Stimulated activated CD8-positive, alpha-beta memory T cell treated with anti-CD3 and anti-CD28 coated beads, Interleukin-2, amount 100 ng/mL, for 1 hour (primary cell): ENCODE measurements around the gene EPN3.

ENCODE experiments used
- DNase-seq, 2 donors: peaks; one replicate each; pipeline ENCODE4 v3.0.0-alpha.2; 2020; ENCODE audit warnings: low read depth in 2 of 2

Gene EPN3

GRCh38 chr17:50570032-50570431 is 37.5 kb downstream of the EPN3 start:
- no peak for DNase-seq

DNA sequence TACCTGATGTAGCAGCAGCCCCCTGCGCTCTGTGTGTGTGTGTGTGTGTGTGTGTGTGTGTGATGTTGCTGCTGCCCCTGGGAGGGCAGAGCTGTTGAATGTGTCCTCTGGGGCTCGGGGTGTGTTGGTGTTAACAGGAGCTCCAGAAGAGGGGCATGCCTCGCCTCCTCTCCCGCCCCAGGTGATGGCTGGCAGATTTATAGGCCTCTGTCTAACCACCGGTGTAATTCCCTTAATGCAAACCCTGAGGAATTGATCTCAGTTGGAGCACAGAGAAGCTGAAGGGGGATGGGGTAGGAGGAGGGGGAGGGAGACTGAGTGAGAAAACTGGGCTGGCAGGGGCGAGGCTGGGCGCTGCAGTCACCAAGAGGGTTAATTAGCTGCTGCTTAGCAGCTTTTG is 38.0 kb downstream of the EPN3 start:
- DNase-seq: no peak

DNA sequence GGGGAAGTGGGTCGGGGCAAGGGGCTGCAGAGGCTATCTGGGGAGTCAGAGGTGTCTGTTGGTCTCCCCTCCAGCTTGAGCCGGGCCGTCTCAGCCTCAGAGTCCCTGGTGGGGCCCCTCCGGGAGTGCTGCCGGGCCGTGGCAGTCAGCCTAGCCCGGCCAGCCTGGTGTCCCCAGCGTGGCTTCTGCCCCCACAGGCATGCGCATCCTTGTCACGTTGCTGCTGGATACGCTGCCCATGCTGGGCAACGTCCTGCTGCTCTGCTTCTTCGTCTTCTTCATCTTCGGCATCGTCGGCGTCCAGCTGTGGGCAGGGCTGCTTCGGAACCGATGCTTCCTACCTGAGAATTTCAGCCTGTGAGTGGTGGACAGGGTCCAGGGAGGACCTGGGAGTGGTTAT is 39.1 kb downstream of the EPN3 start:
- no peak for DNase-seq

DNA sequence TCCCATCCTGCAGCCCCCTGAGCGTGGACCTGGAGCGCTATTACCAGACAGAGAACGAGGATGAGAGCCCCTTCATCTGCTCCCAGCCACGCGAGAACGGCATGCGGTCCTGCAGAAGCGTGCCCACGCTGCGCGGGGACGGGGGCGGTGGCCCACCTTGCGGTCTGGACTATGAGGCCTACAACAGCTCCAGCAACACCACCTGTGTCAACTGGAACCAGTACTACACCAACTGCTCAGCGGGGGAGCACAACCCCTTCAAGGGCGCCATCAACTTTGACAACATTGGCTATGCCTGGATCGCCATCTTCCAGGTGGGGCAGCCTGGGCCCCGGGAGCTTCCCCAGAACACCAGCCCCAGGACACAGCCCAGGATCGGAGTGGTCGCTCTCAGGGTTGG is 40.0 kb downstream of the EPN3 start:
- no peak for DNase-seq

DNA sequence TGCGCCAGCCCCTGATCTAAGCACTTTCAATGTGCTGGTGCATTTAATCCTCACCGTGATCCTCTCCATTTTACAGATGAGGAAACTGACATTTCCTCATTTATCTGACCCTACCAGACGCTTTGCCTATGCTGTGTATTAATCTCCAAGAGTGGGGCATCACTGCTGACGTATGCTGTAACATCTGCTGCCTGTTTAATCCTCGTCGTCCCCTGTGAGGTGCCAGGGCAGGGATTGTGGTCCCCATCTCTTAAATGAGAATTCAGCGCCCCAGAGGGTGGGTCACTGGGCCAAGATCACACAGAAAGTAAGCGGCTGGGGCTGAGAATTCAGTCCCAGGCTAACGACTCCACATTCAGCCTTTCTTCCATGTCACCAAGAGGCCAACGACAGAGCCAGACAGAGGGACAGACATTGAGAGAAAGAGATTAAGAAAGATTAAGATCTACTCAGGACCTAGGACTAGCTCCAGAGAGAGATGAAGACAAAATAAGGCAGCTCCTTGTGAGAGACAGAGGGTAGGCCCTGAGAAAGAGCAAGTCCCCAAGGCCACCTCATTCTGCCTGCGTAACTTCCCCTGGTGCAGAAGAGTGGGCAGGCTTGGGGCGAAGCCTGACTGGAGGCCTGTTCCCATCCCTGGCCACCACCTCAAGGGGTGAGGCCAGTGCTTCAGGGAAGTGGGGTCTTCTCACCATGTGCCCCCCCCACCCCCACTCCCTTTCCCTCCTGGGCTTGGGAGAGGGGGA is 41.5 kb downstream of the EPN3 start:
- DNase-seq: no peak

GRCh38 chr17:50575581-50576210 is 43.2 kb downstream of the EPN3 start:
- DNase-seq: no peak

GRCh38 chr17:50576864-50577263 is 44.3 kb downstream of the EPN3 start:
- no peak for DNase-seq

- no peak for DNase-seq
Measured at GRCh38 chr17:50577451-50577954, 45.0 kb downstream of the EPN3 start.

- DNase-seq: no peak
Measured at GRCh38 chr17:50578173-50578572, 45.6 kb downstream of the EPN3 start.

DNA sequence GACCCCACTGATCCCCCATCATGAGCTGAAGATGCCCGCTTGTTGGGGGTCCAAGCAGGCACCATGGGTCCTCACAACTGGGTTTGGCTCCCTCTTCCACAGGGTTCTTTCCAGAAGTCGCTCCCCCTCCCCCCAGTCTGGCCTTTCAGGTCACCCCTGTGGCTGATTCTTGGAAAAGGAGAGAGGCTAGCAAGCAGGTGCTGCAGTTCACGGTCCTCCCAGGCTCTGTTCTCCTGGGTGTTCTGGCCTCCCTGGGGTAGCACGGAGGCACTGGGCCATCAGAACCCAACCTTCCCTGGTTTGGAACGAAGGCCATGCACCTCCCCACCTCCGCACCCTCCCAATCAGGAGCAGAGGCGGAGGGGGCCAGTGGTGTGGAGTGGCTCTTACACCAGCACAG is 46.9 kb downstream of the EPN3 start:
- no peak for DNase-seq

DNA sequence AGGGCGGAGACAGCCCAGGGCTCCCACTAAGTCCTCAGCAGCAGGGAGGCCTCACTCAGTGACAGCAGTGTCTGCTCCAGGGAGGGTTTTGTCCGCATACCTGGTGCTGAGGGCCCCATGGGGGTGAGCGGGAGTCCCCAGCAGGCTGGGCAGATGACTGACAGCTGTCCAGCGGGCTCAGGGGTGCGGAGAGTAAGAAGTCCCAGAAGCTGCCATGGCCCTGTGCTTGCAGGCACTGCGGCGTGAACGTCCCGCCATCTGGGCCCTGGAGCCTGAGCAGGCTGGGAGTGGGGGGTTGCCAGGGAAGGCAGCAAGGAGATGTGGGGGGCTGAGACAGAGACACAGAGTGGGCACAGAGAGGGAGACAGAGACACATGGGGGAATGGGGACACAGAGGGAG is 48.1 kb downstream of the EPN3 start:
- no peak for DNase-seq

GRCh38 chr17:50581316-50581715 is 48.8 kb downstream of the EPN3 start:
- no peak for DNase-seq

GRCh38 chr17:50582741-50583140 is 50.2 kb downstream of the EPN3 start:
- no peak for DNase-seq

GRCh38 chr17:50583641-50584040 is 51.1 kb downstream of the EPN3 start:
- DNase-seq: no peak

- DNase-seq: no peak
Measured at GRCh38 chr17:50584116-50584515, 51.6 kb downstream of the EPN3 start.

GRCh38 chr17:50584749-50585148 is 52.2 kb downstream of the EPN3 start:
- no peak for DNase-seq

DNA sequence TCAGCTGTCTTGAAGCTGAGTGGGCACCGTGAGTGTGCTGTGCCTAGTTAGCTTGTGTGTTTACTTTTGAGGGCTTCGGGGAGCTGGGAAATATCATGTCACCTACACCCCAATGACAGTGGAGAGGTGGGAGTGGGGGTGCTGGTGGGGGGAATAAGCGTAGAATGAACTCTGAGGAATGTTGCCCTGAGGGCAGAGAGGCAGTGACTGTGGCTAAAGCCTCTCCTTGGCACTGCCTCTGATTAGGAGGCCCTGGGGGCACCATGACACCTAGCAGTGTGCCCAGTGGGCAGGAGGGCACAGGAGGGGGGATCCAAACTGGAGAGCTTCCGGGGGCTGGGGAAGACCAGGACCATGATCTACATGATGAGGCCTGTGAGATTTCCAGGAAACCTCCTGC is 52.8 kb downstream of the EPN3 start:
- no peak for DNase-seq

GRCh38 chr17:50585891-50586290 is 53.4 kb downstream of the EPN3 start:
- no peak for DNase-seq

DNA sequence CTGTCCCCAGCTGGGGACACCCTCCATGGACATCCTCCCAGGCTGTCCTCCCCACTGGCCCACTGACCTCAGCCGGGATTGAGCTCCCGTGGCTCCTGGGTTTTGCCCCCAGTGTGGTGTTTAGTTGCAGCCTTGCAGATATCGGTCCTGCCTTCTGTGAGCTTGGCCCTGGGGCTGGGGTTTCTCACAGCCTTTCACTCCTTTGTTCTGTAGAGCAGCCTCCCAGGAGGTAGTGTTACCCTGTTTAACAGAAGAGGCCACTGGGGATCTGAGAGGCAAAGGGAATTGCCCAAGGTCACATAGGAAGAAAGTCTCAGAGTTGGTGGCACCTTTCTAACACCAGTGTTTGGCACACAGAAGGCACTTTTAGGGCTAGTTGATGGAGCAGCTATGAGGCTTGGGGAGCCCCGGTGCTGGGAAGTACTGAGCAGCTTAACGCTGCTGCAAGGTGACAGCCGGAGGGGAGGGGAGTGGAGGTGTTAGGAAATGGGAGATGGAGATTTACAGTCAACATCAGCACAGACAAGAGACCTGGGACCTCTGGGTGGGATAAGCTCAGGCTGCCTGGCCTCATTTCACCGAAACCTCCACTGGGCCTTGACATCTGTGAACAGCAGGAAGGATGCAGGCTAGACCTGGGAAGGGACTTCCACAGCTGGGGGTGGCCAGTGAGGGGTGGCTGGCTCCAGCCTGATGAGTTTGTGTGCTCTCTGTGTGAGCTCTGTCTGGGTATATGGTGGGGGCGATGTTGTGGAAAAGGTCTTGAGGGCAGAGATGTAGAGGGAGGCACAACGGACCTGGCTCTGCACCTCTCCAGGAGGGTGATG is 54.1 kb downstream of the EPN3 start:
- no peak for DNase-seq

- no peak for DNase-seq
Measured at GRCh38 chr17:50587571-50587970, 55.0 kb downstream of the EPN3 start.

DNA sequence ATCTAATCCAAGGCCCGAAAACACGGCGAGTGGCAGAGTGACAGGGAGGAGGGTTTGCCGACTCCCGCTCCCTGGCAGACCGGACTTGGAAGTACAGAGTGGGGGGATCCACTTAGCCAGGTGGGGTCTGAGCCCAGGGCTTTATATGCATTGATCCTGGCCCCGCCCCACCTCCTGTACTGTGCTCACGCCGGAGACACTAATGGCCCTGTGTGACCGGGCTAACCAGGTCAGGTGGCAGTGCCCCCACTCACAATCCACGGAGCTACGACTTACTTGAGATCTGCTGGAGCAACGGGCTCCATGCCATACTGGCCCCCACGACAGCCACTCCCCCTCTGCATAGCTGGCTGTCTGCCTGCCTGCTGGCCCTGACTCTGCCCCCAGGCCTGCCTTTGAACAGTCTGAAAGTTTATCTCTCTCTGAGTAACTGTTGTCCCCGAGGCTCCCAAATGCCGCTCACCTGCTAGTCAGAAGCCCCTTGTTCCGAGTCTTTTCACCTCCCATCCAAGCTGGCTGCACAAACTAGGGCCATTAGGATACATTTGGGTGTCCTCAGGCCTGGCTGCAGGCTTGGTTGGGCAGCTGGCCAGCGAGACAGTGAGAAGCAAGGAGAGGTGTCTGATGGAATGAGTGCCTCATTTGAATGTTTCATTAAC is 56.0 kb downstream of the EPN3 start:
- DNase-seq: no peak

DNA sequence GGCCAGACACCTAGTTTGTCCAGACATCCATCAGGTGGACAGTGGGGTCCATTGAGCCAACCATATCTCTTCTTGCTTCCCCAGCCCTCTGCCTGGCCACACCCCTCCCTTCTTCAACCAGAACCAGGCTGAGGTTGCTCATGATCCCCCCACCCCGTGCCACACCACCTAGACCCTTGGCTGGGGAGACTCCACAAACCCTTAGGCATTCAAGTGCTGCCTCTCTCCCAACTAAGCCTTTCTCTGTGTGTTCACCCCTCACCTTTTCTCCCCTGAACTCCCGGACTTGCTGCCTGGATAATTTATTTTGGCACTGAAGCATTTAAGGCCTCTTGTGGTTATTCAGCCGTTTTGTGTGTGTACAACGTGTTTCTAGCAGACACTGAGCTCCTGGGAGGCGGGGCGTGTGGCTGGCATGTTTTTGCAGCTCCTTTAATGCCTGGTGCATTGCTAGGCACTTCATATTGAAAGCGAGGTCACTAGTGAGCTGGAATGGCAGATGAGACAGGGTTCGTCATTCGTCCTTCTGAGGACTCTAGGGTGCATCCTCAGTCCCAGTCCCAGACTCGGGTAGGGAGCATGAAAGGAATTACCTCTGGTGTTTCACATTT is 56.7 kb downstream of the EPN3 start:
- no peak for DNase-seq
